Cardiac septum (tissue), 1 donor: Measurements from ENCODE around the gene PRKAG2. TPM values are rescaled to one million over a fixed set of nuclear protein-coding genes. Genes with fewer than 3 reads are reported as not detected.
"Not testable (repeated sequence)": the region's sequence is repeated elsewhere in the genome, so short reads cannot be mapped to it uniquely, and the experiment has no call there.

Experiments used
- DNase-seq: peaks from one replicate; pipeline ENCODE4 v3.0.0-alpha.2; 2020; ENCODE audit warnings: low spot score
- intact Hi-C: fragments of 100-400 bp; cut with DNase I; formaldehyde crosslinking; loops from one replicate; pipeline ENCODE4 v1.14.0; 2022
- total RNA-seq: library from RNA; stranded (reverse); fragmentation: NEBNext Ultra II Directional; extraction: Animal tissue kit (Norgen Biotek cat#: 25700); gene quantifications from one replicate; pipeline ENCODE4 v1.2.1, GENCODE V29; 2021
- donor health status: DM: no; HTN: no; CAD: no.

Gene PRKAG2
- total RNA-seq, 1 donor from 2014 or later, result 106 TPM

GRCh38 chr7:151798851-151799448, 78.0 kb downstream of the PRKAG2 start:
- intact Hi-C loops, result no loop called here

DNA sequence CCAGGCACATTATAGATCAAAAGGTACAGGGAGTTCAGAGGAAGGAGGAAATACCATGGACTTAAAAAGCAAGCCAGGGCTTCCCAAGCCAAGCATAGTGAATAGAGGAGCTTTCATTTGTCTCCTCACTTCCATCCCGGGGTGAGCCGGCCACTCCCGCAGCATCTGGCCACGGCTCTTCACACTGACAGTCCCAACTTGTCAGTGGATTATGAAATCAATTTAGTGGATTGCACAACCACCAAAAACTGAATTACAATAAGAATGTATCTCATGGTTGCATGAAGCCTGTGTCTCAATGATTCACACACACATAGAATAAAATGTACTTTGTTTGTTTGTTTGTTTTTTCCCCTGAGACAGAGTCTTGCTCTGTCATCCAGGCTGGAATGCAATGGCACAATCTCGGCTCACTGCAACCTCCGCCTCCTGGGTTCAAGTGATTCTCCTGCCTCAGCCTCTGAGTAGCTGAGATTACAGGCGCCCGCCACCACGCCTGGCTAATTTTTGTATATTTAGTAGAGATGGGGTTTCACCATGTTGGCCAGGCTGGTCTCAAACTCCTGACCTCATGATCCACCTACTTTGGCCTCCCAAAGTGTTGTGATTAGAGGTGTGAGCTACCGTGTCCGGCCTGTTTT, 79.1 kb downstream of the PRKAG2 start:
- intact Hi-C loops, DNase-seq: not testable (repeated sequence)

More at GRCh38 chr7:151798851-151799448, 78.0 kb downstream of the PRKAG2 start:
- no peak for DNase-seq

DNA sequence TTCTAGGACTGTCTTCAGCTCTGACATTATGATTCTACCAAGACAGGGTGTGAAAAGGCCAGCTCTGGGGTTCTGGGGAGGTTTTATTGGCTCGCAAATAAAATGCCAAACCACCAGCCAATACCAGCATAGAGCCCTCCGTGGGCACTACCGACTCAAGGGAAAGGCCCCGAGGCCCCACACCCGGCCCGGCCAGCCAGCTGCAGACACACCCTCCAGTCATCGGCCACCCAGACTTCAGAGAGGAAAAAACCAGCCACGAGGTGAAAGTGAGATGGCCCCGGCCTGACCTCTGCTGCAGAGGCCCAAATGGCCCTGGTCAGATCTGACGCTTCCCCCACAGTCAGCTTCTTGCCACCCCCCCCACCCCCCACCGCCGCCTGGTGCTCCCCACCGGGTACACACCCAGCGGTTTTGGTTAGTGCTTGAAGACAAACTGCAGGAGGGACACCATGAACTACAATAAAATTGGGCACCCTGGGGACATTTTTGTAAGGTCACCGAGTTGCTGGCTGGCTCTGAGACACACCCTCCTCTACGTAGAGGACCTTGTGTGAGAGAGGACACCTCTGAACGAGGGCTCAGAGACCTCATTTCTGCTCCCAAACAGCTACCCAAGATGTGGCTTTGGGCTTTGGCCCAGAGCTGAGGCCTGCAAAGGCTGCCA, 79.9 kb downstream of the PRKAG2 start:
- intact Hi-C loops, result no loop called here
- no peak for DNase-seq

- no peak for DNase-seq
- intact Hi-C loops, result no loop called here
Measured at GRCh38 chr7:151796091-151796870, 80.6 kb downstream of the PRKAG2 start.

- intact Hi-C loops, result no loop called here
- no peak for DNase-seq
Measured at GRCh38 chr7:151795168-151795811, 81.6 kb downstream of the PRKAG2 start.

GRCh38 chr7:151794508-151795167, 82.3 kb downstream of the PRKAG2 start:
- intact Hi-C loops, result no loop called here
- no peak for DNase-seq

GRCh38 chr7:151793991-151794507, 82.9 kb downstream of the PRKAG2 start:
- intact Hi-C loops, result no loop called here

GRCh38 chr7:151793531-151793951, 83.4 kb downstream of the PRKAG2 start:
- intact Hi-C loops, result no loop called here
- DNase-seq, result no peak

More at GRCh38 chr7:151793991-151794507, 82.9 kb downstream of the PRKAG2 start:
- DNase-seq, result no peak

- no peak for DNase-seq
- intact Hi-C loops, result no loop called here
Measured at GRCh38 chr7:151792636-151793035, 84.3 kb downstream of the PRKAG2 start.

DNA sequence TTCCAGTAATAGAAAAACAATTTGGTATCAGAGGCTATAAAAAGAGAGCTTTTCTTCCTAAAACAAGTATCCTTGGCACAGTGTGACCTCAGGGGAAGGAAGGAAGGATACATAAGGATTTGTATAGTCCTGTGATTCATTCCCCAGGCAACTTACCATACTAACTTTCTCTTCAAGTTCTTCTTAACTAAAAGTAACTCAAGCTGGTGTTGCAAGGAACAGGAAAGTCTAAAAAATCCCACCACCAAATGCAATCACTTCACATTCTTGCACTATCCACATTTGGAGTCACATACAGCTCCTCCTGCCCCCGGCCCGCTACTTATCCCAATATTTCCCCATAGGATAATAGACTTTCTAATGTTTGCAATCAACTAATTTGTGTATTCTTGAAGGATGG, 84.8 kb downstream of the PRKAG2 start:
- no peak for DNase-seq
- intact Hi-C loops, result no loop called here

- intact Hi-C loops, result no loop called here
- no peak for DNase-seq
Measured at GRCh38 chr7:151790830-151791620, 85.9 kb downstream of the PRKAG2 start.

GRCh38 chr7:151790095-151790829, 86.7 kb downstream of the PRKAG2 start:
- intact Hi-C loops, result no loop called here
- no peak for DNase-seq

DNA sequence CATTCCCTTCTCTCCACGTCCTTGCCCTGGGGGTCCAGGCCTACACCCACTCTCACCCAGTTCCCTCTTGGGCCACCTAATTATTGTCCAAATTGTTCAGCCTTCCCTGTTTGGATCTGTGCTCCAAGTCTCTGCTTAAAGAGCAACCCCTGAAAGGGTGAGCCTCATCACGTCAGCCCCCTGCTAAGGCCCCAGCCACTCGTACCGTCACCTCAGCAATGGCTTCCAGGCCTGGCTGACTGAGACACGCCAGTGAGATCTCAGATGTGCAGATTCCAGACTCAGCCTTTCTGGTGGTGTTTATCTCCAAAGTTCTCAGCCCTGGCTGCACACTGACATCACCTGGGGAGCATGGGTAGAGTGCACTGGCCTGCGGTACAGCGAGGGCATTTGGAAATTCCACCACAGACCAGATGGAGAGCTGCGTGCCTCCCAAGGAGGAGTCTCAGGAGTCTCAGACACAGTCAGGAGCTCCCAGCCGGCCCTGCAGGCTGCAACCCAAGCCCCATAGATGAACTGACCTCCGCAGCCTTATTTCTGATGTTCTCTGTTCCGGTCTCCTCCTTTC, 87.5 kb downstream of the PRKAG2 start:
- intact Hi-C loops, result loop anchor here (10.0 kb wide), 3 partner anchors 65 to 355 kb away; no protein-coding TSS in a partner anchor
- DNase-seq, result no peak

- DNase-seq, result no peak
- intact Hi-C loops, result loop anchor here (10.0 kb wide), 3 partner anchors 67 to 357 kb away; no protein-coding TSS in a partner anchor
Measured at GRCh38 chr7:151787348-151787747, 89.6 kb downstream of the PRKAG2 start.

DNA sequence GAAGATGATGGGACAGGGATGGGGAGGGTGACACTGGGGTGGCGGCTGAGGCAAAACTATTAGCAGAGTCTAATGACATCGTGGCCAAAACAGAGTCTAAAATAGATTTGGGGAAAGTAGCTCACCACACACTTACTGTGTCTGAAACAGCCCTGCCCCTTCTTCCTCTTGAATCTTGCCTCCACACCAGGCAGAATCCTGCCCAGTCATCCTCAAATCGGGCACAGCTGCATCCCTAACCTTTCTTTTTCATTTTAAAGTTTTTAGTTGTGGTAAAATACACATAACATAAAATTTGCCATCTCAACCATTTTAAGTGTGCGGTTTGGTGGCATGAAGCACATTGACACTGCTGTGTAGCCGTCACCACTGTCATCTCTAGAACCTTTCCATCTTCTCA, 90.0 kb downstream of the PRKAG2 start:
- no peak for DNase-seq
- intact Hi-C loops, result loop anchor here (10.0 kb wide), 3 partner anchors 68 to 358 kb away; no protein-coding TSS in a partner anchor

GRCh38 chr7:151786241-151786640, 90.7 kb downstream of the PRKAG2 start:
- intact Hi-C loops, result loop anchor here (10.0 kb wide), 3 partner anchors 69 to 359 kb away; no protein-coding TSS in a partner anchor
- no peak for DNase-seq

GRCh38 chr7:151785681-151785965, 91.3 kb downstream of the PRKAG2 start:
- intact Hi-C loops, result loop anchor here (10.0 kb wide), 3 partner anchors 69 to 359 kb away; no protein-coding TSS in a partner anchor

More at GRCh38 chr7:151785681-151785965, 91.3 kb downstream of the PRKAG2 start:
- no peak for DNase-seq
